Transverse colon (tissue), 3 donors: Measurements from ENCODE around the gene PPP4R3B.

Experiments used
- CTCF ChIP-seq, 5 experiments: fragments of 200-600 bp in 3 of 5; fragments of 450-650 bp in 2 of 5; sonication (generic) in 3 of 5; IDR thresholded peaks; 1 replicate in 2 of 5; 2 replicates in 3 of 5; pipeline ENCODE4 v1.5.1; 2016 to 2017; ENCODE audit warnings: antibody characterized with exemption in 5 of 5, inconsistent platforms in 3 of 5, mild to moderate bottlenecking in 2 of 5, moderate library complexity in 1 of 5
- POLR2A ChIP-seq: fragments of 450-650 bp; IDR thresholded peaks from one replicate; pipeline ENCODE4 v1.6.1; 2016; ENCODE audit warnings: antibody characterized with exemption, mild to moderate bottlenecking, moderate library complexity

- no peak for TF ChIP-seq CTCF (IDR thresholded peaks at IDR 0.05)
- no peak for TF ChIP-seq POLR2A
These were observed 13.3 kb downstream of the PPP4R3B start for GRCh38 chr2:55604027-55604565.
